ENCODE results near the gene FHIT. TPM values are rescaled to one million over a fixed set of nuclear protein-coding genes. Genes with fewer than 3 reads are reported as not detected.

The FHIT gene
- total RNA-seq, 1 experiment from 2014 or later: 3.6 TPM

- H2AFZ ChIP-seq (ENCODE audit: low read length): no peak overlapping the region
Measured at GRCh38 chr3:60497902-60498301, 753.4 kb downstream of the FHIT start.

GRCh38 chr3:60490992-60491391, 760.3 kb downstream of the FHIT start:
- Histone ChIP-seq H3K4me3 (ENCODE audit: low read length) (no peak overlapping the region), H3K9ac (ENCODE audit: low read length) (no peak overlapping the region), H3F3A (ENCODE audit: low read length, unreplicated experiment) (no peaks in the 10 kb centered on the region), H3K4me2 (ENCODE audit: low read length) (no peak overlapping the region), H3K4me1 (ENCODE audit: insufficient read depth, low read length) (no peaks in the 10 kb centered on the region), H3K79me2 (ENCODE audit: low read length) (no peaks in the 10 kb centered on the region), H3K27ac (ENCODE audit: low read length) (no peak overlapping the region), H2AFZ (ENCODE audit: low read length) (no peak overlapping the region), H3K9me2 (replicated peaks; ENCODE audit: low read length) (no peaks in the 10 kb centered on the region), H3K36me3 (ENCODE audit: low read depth, low read length) (no peaks in the 10 kb centered on the region), H3K9me3 (ENCODE audit: low read length) (no peaks in the 10 kb centered on the region), H4K20me1 (ENCODE audit: low read length) (no peaks in the 10 kb centered on the region), H3K27me3 (ENCODE audit: low read length) (no peaks in the 10 kb centered on the region)
- intact Hi-C loops (cut with micrococcal nuclease): loop anchor here (10.0 kb wide), 1 partner anchor 126 kb away; no protein-coding TSS in a partner anchor
- CTCF ChIA-PET: interaction anchor here (0.7 kb wide), 1 partner anchor 78 kb away, joined by 5 read pairs; no protein-coding TSS in a partner anchor
- peak; percentile 19 for DNase-seq
- no TSS peak for BruUV-seq (replicated peaks)
- POLR2A ChIA-PET (ENCODE audit: unreplicated experiment): no interaction called here
- peak; percentile 83 for ATAC-seq
- TF ChIP-seq CTCF (conservative IDR thresholded peaks at IDR 0.05; ENCODE audit: low read depth, low read length) (no peak), EZH2phosphoT487 (IDR thresholded peaks at IDR 0.05; ENCODE audit: borderline replicate concordance, low read length) (no peak), EZH2 (IDR thresholded peaks at IDR 0.05; ENCODE audit: low read length, unreplicated experiment) (no peak)

More at GRCh38 chr3:60497902-60498301, 753.4 kb downstream of the FHIT start:
- Histone ChIP-seq H3K9me2 (replicated peaks; ENCODE audit: low read length) (no peaks in the 10 kb centered on the region), H3K79me2 (ENCODE audit: low read length) (no peaks in the 10 kb centered on the region), H3K27ac (ENCODE audit: low read length) (no peak overlapping the region), H3K27me3 (ENCODE audit: low read length) (no peaks in the 10 kb centered on the region), H3K9me3 (ENCODE audit: low read length) (no peaks in the 10 kb centered on the region), H3K4me1 (ENCODE audit: insufficient read depth, low read length) (0 out of 2 replicates have a peak, but pooled peaks cover 6% of the 10 kb centered on the region), H3F3A (ENCODE audit: low read length, unreplicated experiment) (no peaks in the 10 kb centered on the region), H3K9ac (ENCODE audit: low read length) (no peak overlapping the region), H3K4me3 (ENCODE audit: low read length) (no peak overlapping the region), H3K4me2 (ENCODE audit: low read length) (no peak overlapping the region), H4K20me1 (ENCODE audit: low read length) (no peaks in the 10 kb centered on the region), H3K36me3 (ENCODE audit: low read depth, low read length) (no peaks in the 10 kb centered on the region)
- ATAC-seq (no peak), DNase-seq (no peak)
- BruUV-seq (replicated peaks): no TSS peak
- TF ChIP-seq CTCF (conservative IDR thresholded peaks at IDR 0.05; ENCODE audit: low read depth, low read length) (no peak), EZH2phosphoT487 (IDR thresholded peaks at IDR 0.05; ENCODE audit: borderline replicate concordance, low read length) (no peak), EZH2 (IDR thresholded peaks at IDR 0.05; ENCODE audit: low read length, unreplicated experiment) (no peak)
- intact Hi-C loops (cut with micrococcal nuclease): loop anchor here (10.0 kb wide), 1 partner anchor 133 kb away; no protein-coding TSS in a partner anchor
- POLR2A ChIA-PET (ENCODE audit: unreplicated experiment): no interaction called here
- CTCF ChIA-PET: no interaction called here

DNA sequence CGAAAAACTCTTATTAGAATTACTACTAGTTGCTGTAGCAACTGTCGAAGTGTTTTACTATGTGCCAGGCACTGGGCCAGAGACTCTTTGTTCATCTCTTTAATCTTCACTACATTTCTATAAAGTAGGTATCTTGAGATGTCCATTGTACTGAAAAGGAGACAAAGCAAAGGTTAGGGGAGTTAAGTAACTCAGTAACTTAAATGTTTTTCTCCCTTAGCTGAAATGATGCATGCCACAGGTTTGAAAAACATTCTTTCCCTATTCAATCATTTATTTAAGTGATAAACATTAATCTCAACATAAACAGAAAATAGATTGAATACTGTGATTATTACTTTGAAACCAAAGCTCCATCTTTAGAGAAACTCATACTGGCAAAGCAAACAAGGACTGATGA, 776.2 kb downstream of the FHIT start:
- Histone ChIP-seq H3K36me3 (ENCODE audit: low read depth, low read length) (no peaks in the 10 kb centered on the region), H3K4me1 (ENCODE audit: insufficient read depth, low read length) (no peaks in the 10 kb centered on the region), H3F3A (ENCODE audit: low read length, unreplicated experiment) (no peaks in the 10 kb centered on the region), H3K27me3 (ENCODE audit: low read length) (no peaks in the 10 kb centered on the region), H2AFZ (ENCODE audit: low read length) (no peak overlapping the region), H3K9me2 (replicated peaks; ENCODE audit: low read length) (no peaks in the 10 kb centered on the region), H3K9ac (ENCODE audit: low read length) (no peak overlapping the region), H4K20me1 (ENCODE audit: low read length) (no peaks in the 10 kb centered on the region), H3K79me2 (ENCODE audit: low read length) (no peaks in the 10 kb centered on the region), H3K4me3 (ENCODE audit: low read length) (no peak overlapping the region), H3K27ac (ENCODE audit: low read length) (no peak overlapping the region), H3K9me3 (ENCODE audit: low read length) (no peaks in the 10 kb centered on the region; the same call in 1 of the 2 replicates), H3K4me2 (ENCODE audit: low read length) (no peak overlapping the region)
- CTCF ChIA-PET: no interaction called here
- intact Hi-C loops (cut with micrococcal nuclease): no loop called here
- POLR2A ChIA-PET (ENCODE audit: unreplicated experiment): no interaction called here
- BruUV-seq (replicated peaks): no TSS peak
- ATAC-seq: no peak
- no peak for TF ChIP-seq EZH2phosphoT487 (IDR thresholded peaks at IDR 0.05; ENCODE audit: borderline replicate concordance, low read length)
- TF ChIP-seq CTCF (conservative IDR thresholded peaks at IDR 0.05; ENCODE audit: low read depth, low read length): no peak
- no peak for TF ChIP-seq EZH2 (IDR thresholded peaks at IDR 0.05; ENCODE audit: low read length, unreplicated experiment)
- DNase-seq: no peak

All from PC-3 (cell line).